Smooth muscle cell (in vitro differentiated cells): ENCODE measurements around the gene SLC10A2. TPM values are rescaled to one million over a fixed set of nuclear protein-coding genes. Genes with fewer than 3 reads are reported as not detected.

ENCODE experiments used
- DNase-seq: peaks from one replicate; lab custom pipeline; 2025; ENCODE audit not compliant: unreplicated experiment; lab: John Stamatoyannopoulos, UW
- H2AFZ ChIP-seq: fragments of 200-600 bp; sonication (generic); 2 replicates; pipeline ENCODE4 v1.6.0; 2016; ENCODE audit warnings: antibody characterized with exemption, low read depth, mild to moderate bottlenecking
- H3F3A ChIP-seq: fragments of 200-600 bp; sonication (generic); 2 replicates; pipeline ENCODE4 v1.6.0; 2017; ENCODE audit warnings: antibody characterized with exemption, low read depth
- H3K27ac ChIP-seq: fragments of 200-600 bp; sonication (generic); 2 replicates; pipeline ENCODE4 v1.5.1; 2016; ENCODE audit warnings: low read depth, mild to moderate bottlenecking
- H3K27me3 ChIP-seq: fragments of 200-600 bp; sonication (generic); 2 replicates; pipeline ENCODE4 v1.6.1; 2016; ENCODE audit warnings: low read depth, mild to moderate bottlenecking
- H3K36me3 ChIP-seq: fragments of 200-600 bp; sonication (generic); 2 replicates; pipeline ENCODE4 v1.5.1; 2016; ENCODE audit warnings: low read depth
- H3K4me1 ChIP-seq: fragments of 200-600 bp; sonication (generic); 2 replicates; pipeline ENCODE4 v1.5.1; 2016; ENCODE audit warnings: low read depth
- H3K4me2 ChIP-seq: fragments of 200-600 bp; sonication (generic); 2 replicates; pipeline ENCODE4 v1.6.0; 2016; ENCODE audit warnings: mild to moderate bottlenecking
- H3K4me3 ChIP-seq: fragments of 200-600 bp; sonication (generic); 2 replicates; pipeline ENCODE4 v1.5.1; 2016; ENCODE audit warnings: mild to moderate bottlenecking
- H3K79me2 ChIP-seq: fragments of 200-600 bp; sonication (generic); 2 replicates; pipeline ENCODE4 v1.6.0; 2016; ENCODE audit warnings: low read depth, mild to moderate bottlenecking
- H3K9ac ChIP-seq: fragments of 200-600 bp; sonication (generic); 2 replicates; pipeline ENCODE4 v1.6.0; 2016; ENCODE audit warnings: low read depth
- H3K9me3 ChIP-seq: fragments of 200-600 bp; sonication (generic); replicated peaks from 2 replicates; pipeline ENCODE4 v1.5.1; 2016; ENCODE audit warnings: low read depth
- H4K20me1 ChIP-seq: fragments of 200-600 bp; sonication (generic); 2 replicates; pipeline ENCODE4 v1.6.0; 2016; ENCODE audit warnings: low read depth
- WGBS: methylation state at CpG from one replicate; pipeline ENCODE4 v1.1.7; 2016; ENCODE audit warnings: low lambda C conversion rate; 5-methylcytosine and 5-hydroxymethylcytosine counted together
- polyA plus RNA-seq: library from polyadenylated mRNA; unstranded; fragments of >200 nt; fragmentation: Nextera tagmentation; extraction: Ambion mirVana; gene quantifications from 2 replicates; pipeline ENCODE4 v1.2.1, GENCODE V29; 2016
- total RNA-seq: library from RNA; depleted of rRNA; stranded (reverse); fragments of >200 nt; gene quantifications from 2 replicates; pipeline ENCODE4 v1.2.3, GENCODE V29; 2014
- TF ChIP-seq, protein P1 (sequence below): fragments of 200-600 bp; sonication (generic); IDR thresholded peaks from 2 replicates; pipeline ENCODE4 v1.5.1; 2017; ENCODE audit warnings: borderline replicate concordance, mild to moderate bottlenecking, antibody characterized with exemption; ENCODE audit not compliant: insufficient read depth, poor library complexity, severe bottlenecking

SLC10A2 gene
- total and polyA plus RNA-seq, 2 experiments from 2014 or later, result not detected

GRCh38 chr13:103004661-103005345 is 61.4 kb downstream of the SLC10A2 start:
- Histone ChIP-seq H3F3A (peaks cover 3% of the 10 kb centered on the region), H3K4me2 (no peak overlapping the region), H3K27me3 (peaks cover 69% of the 10 kb centered on the region), H3K4me3 (no peak overlapping the region), H3K79me2 (no peaks in the 10 kb centered on the region), H2AFZ (no peak overlapping the region), H3K9ac (no peak overlapping the region), H4K20me1 (no peaks in the 10 kb centered on the region), H3K27ac (no peak overlapping the region), H3K9me3 (no peaks in the 10 kb centered on the region), H3K36me3 (no peaks in the 10 kb centered on the region), H3K4me1 (no peaks in the 10 kb centered on the region)
- no peak for DNase-seq
- TF ChIP-seq, protein P1, sequence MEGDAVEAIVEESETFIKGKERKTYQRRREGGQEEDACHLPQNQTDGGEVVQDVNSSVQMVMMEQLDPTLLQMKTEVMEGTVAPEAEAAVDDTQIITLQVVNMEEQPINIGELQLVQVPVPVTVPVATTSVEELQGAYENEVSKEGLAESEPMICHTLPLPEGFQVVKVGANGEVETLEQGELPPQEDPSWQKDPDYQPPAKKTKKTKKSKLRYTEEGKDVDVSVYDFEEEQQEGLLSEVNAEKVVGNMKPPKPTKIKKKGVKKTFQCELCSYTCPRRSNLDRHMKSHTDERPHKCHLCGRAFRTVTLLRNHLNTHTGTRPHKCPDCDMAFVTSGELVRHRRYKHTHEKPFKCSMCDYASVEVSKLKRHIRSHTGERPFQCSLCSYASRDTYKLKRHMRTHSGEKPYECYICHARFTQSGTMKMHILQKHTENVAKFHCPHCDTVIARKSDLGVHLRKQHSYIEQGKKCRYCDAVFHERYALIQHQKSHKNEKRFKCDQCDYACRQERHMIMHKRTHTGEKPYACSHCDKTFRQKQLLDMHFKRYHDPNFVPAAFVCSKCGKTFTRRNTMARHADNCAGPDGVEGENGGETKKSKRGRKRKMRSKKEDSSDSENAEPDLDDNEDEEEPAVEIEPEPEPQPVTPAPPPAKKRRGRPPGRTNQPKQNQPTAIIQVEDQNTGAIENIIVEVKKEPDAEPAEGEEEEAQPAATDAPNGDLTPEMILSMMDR, result no peak
- WGBS, result 53% methylated on average over 4 of the region's 4 CpGs

GRCh38 chr13:103003631-103004030 is 62.6 kb downstream of the SLC10A2 start:
- Histone ChIP-seq H3K9me3 (no peaks in the 10 kb centered on the region), H3K9ac (no peak overlapping the region), H3F3A (peaks cover 3% of the 10 kb centered on the region), H3K4me2 (no peak overlapping the region), H2AFZ (no peak overlapping the region), H3K4me1 (no peaks in the 10 kb centered on the region), H4K20me1 (no peaks in the 10 kb centered on the region), H3K36me3 (no peaks in the 10 kb centered on the region), H3K79me2 (no peaks in the 10 kb centered on the region), H3K4me3 (no peak overlapping the region), H3K27me3 (peaks cover 69% of the 10 kb centered on the region), H3K27ac (no peak overlapping the region)
- WGBS, result 60% methylated on average over 1 of the region's 1 CpG
- no peak for DNase-seq
- TF ChIP-seq, protein P1, result no peak

DNA sequence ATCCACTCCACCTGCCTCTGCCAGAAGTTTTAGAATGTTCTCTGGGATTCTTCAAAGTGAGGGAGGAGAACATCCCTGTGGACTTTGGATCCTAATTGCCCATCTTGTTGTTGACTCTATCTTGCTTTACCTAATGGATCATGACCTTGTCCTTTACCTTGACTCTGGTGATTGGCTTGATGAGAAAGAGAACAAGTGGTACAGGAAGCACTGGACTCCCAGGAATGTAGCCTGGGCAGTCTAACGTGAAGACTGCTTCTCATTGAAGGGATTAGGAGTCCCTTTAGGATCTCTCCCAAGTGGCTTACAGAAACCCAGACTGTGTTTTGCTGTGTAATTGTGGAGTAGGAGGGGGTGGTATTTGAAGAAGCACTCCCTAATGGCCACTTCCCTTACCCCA is 63.9 kb downstream of the SLC10A2 start:
- no peaks in the 10 kb centered on the region for H3K79me2 ChIP-seq
- H3F3A ChIP-seq, result peaks cover 3% of the 10 kb centered on the region
- TF ChIP-seq, protein P1, result no peak
- H3K36me3 ChIP-seq, result no peaks in the 10 kb centered on the region
- no peaks in the 10 kb centered on the region for H3K9me3 ChIP-seq
- no peak for DNase-seq
- H3K4me3 ChIP-seq, result no peak overlapping the region
- H3K27ac ChIP-seq, result no peak overlapping the region
- H3K27me3 ChIP-seq, result peaks cover 66% of the 10 kb centered on the region
- H3K9ac ChIP-seq, result no peak overlapping the region
- no peaks in the 10 kb centered on the region for H4K20me1 ChIP-seq
- H3K4me1 ChIP-seq, result no peaks in the 10 kb centered on the region
- H3K4me2 ChIP-seq, result no peak overlapping the region
- 44% methylated on average over 1 of the region's 1 CpG for WGBS
- no peak overlapping the region for H2AFZ ChIP-seq

DNA sequence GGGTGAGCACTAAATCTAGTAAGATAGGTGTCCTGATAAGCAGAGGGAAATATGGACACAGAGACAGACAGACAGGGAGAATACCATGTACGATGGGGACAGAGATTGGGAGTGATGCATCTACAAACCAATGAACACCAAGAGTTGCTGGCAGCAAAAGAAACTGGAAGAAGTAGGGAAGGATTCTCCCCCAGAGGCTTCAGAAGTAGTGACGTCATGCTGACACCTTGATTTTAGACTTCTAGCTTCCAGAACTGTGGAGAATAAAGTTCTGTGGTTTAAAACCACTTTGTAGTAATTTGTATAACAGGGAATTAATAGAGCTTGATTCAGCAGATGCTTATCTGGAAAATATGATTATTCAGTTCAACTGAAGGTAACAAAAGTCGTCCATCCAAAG is 66.1 kb downstream of the SLC10A2 start:
- no peak for DNase-seq
- Histone ChIP-seq H3K27me3 (peaks cover 61% of the 10 kb centered on the region), H2AFZ (no peak overlapping the region), H3K4me3 (no peak overlapping the region), H3K9ac (no peak overlapping the region), H3K4me1 (no peaks in the 10 kb centered on the region), H3K79me2 (no peaks in the 10 kb centered on the region), H4K20me1 (no peaks in the 10 kb centered on the region), H3F3A (no peaks in the 10 kb centered on the region), H3K36me3 (no peaks in the 10 kb centered on the region), H3K4me2 (no peak overlapping the region), H3K27ac (no peak overlapping the region), H3K9me3 (no peaks in the 10 kb centered on the region)
- TF ChIP-seq, protein P1, result no peak
- 87% methylated on average over 3 of the region's 3 CpGs for WGBS
